ENCODE data around the gene TMEM184A. TPM values are rescaled to one million over a fixed set of nuclear protein-coding genes. Genes with fewer than 3 reads are reported as not detected.

TMEM184A gene
- total and polyA plus RNA-seq, 2 of the 4 experiments (the other 2 are of a cell fraction): 0.36 to 1.9 TPM

GRCh38 chr7:1597066-1597760 is 41.2 kb upstream of the TMEM184A start:
- Histone ChIP-seq H3K79me1 (ENCODE audit: low read depth in 1 of 2, low read length in 2 of 2) (no peaks in the 10 kb centered on the region), H3K23ac (ENCODE audit: low read depth, low read length) (no peak overlapping the region), H4K5ac (ENCODE audit: low read depth, low read length) (no peak overlapping the region), H3K9ac (ENCODE audit: low read depth, low read length) (no peak overlapping the region), H2BK5ac (ENCODE audit: low read depth, low read length, poor library complexity, severe bottlenecking) (no peak overlapping the region), H3K4ac (ENCODE audit: low read depth, low read length) (no peak overlapping the region), H3K27ac (ENCODE audit: insufficient read depth, low read length) (no peak overlapping the region), H3K4me3 (ENCODE audit: insufficient read depth, low read depth, low read length) (no peak overlapping the region), H2BK120ac (ENCODE audit: low read depth, low read length) (no peak overlapping the region), H3K4me2 (ENCODE audit: low read depth, low read length) (no peak overlapping the region), H3K9me3 (ENCODE audit: control insufficient read depth, insufficient read depth, low read length) (no peaks in the 10 kb centered on the region), H2BK20ac (ENCODE audit: low read depth, low read length) (no peak overlapping the region), H3K14ac (replicated peaks; ENCODE audit: low read depth, low read length) (no peak overlapping the region), H3K36me3 (ENCODE audit: control insufficient read depth, insufficient read depth, low read length) (no peaks in the 10 kb centered on the region), H3K18ac (ENCODE audit: low read depth, low read length) (no peak overlapping the region), H4K20me1 (ENCODE audit: insufficient read depth, low read length) (no peaks in the 10 kb centered on the region), H4K91ac (ENCODE audit: insufficient read depth, low read depth, low read length) (no peak overlapping the region), H3K27me3 (ENCODE audit: control insufficient read depth, insufficient read depth, low read length) (peaks cover 56% of the 10 kb centered on the region), H3K56ac (ENCODE audit: extremely low read depth, insufficient read depth, low read length) (no peak overlapping the region), H4K8ac (ENCODE audit: low read depth in 2 of 2, low read length in 2 of 2) (no peak overlapping the region), H2AK9ac (replicated peaks; ENCODE audit: low read depth, low read length, poor library complexity) (no peak overlapping the region), H2BK15ac (ENCODE audit: low read depth, low read length) (no peak overlapping the region), H3K4me1 (ENCODE audit: control insufficient read depth, insufficient read depth, low read length) (no peaks in the 10 kb centered on the region), H2AK5ac (ENCODE audit: low read depth, low read length) (no peak overlapping the region), H2AFZ (replicated peaks; ENCODE audit: low read length, poor library complexity) (no peak overlapping the region), H3K9me1 (ENCODE audit: insufficient read depth, low read length) (no peaks in the 10 kb centered on the region)
- TF ChIP-seq MAZ (IDR thresholded peaks at IDR 0.05; ENCODE audit: borderline replicate concordance, low read depth, low read length) (no peak), CHD1 (IDR thresholded peaks at IDR 0.05; ENCODE audit: low read depth, low read length) (no peak), NFE2L2 (IDR thresholded peaks at IDR 0.05; ENCODE audit: low read depth, low read length) (no peak)
- DNase-seq: no peak
- intact Hi-C loops (cut with micrococcal nuclease): no loop called here
- ChIA-PET POLR2A (ENCODE audit: unreplicated experiment) (no interaction called here), CTCF (no interaction called here)
- WGBS, 2 experiments (ENCODE audit: extremely low coverage in 2 of 2, insufficient read length in 1 of 2): 72% methylated on average over 13 of the region's 16 CpGs; no CpG with 5 or more reads in 1 of the 2 experiments
- in situ Hi-C loops (cut with MboI; ENCODE audit: low sequenced_read_pairs): no loop called here
- dilution Hi-C loops (cut with HindIII; ENCODE audit: low sequenced_read_pairs, unreplicated experiment): no loop called here
- no TSS peak for BruUV-seq (replicated peaks)
- no peak for ATAC-seq (ENCODE audit: low read depth)
